HepG2 (cell line): Measurements from ENCODE around the gene ACBD3. TPM values are rescaled to one million over a fixed set of nuclear protein-coding genes. Genes with fewer than 3 reads are reported as not detected.

Source experiments
- CCDC6 ChIP-seq: sonication (generic); formaldehyde crosslinking; IDR thresholded peaks from 2 replicates; pipeline ENCODE4 v1.8.1; 2022; ENCODE audit warnings: mild to moderate bottlenecking, missing genetic modification reagents, moderate library complexity
- KLF13 ChIP-seq: sonication (generic); formaldehyde crosslinking; IDR thresholded peaks from 2 replicates; pipeline ENCODE4 v1.4.0; 2020; ENCODE audit warnings: mild to moderate bottlenecking, missing genetic modification reagents
- SUZ12 ChIP-seq: fragments of 150-350 bp; IDR thresholded peaks from 2 replicates; pipeline ENCODE4 v1.6.1; 2014; ENCODE audit warnings: low read depth, low read length
- TBP ChIP-seq: sonication (generic); formaldehyde crosslinking; IDR thresholded peaks from 2 replicates; pipeline ENCODE4 v1.5.0; 2020; ENCODE audit warnings: missing genetic modification reagents
- TEAD2 ChIP-seq: sonication (generic); formaldehyde crosslinking; IDR thresholded peaks from 2 replicates; pipeline ENCODE4 v1.9.0; 2021; ENCODE audit warnings: missing genetic modification reagents
- ZBTB21 ChIP-seq: sonication (generic); formaldehyde crosslinking; IDR thresholded peaks from 2 replicates; pipeline ENCODE4 v1.4.0; 2020; ENCODE audit warnings: missing genetic modification reagents
- ZNF564 ChIP-seq: sonication (generic); formaldehyde crosslinking; IDR thresholded peaks from 2 replicates; pipeline ENCODE4 v1.8.1; 2023; ENCODE audit warnings: mild to moderate bottlenecking, missing genetic modification reagents
- polyA plus RNA-seq, 8 experiments: library from polyadenylated mRNA; depleted of rRNA in 3 of 8; stranded (reverse) in 7 of 8; unstranded in 1 of 8; fragments of >200 nt; fragmentation: Illumina TruSeq in 4 of 8; extraction: Trizol in 4 of 8; gene quantifications; 2 replicates each; pipeline versions ENCODE4 v1.2.1 to v1.2.3, GENCODE V29; 2011 to 2016; ENCODE audit warnings: low read depth in 4 of 8, missing spikeins in 1 of 8, mixed read lengths in 1 of 8; ENCODE audit not compliant: insufficient read depth in 1 of 8
- total RNA-seq, 5 experiments: library from RNA; depleted of rRNA; stranded (reverse); fragments of >200 nt; fragmentation: Illumina TruSeq; extraction: Trizol; gene quantifications; 2 replicates each; pipeline ENCODE4 v1.2.3, GENCODE V29; 2016; ENCODE audit warnings: low read depth in 1 of 5
- TF ChIP-seq, protein P1 (sequence below): sonication (generic); formaldehyde crosslinking; IDR thresholded peaks from 2 replicates; pipeline ENCODE4 v1.4.0; 2020; ENCODE audit warnings: missing genetic modification reagents, borderline replicate concordance
- TF ChIP-seq, protein P2 (sequence below): sonication (generic); formaldehyde crosslinking; IDR thresholded peaks from 2 replicates; pipeline ENCODE4 v1.8.0; 2022; ENCODE audit warnings: missing genetic modification reagents, mild to moderate bottlenecking, moderate library complexity, borderline replicate concordance

The ACBD3 gene
- total and polyA plus RNA-seq, 2 of the 13 experiments (the other 11 are each of a cell fraction or from before 2014, with no cell fraction given): 24.3 to 39.3 TPM

DNA sequence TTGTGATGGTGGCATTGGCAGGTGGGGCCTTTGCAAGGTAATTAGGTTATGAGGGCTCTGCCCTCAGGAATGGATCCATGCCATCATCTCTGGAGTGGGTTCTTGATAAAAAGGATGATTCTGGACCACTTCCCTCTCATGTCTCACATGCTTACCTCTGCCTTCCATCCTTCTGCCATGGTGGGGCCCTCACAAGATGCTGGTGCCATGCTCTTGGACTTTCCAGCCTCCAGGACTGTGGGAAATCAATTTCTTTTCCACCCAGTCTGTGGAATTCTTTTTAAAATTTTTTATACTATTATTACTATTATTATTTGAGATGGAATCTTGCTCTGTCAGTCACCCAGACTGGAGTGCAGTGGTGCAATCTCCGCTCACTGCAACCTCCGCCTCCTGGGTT, 57.3 kb downstream of the ACBD3 start (continued):
- TF ChIP-seq, protein P1, sequence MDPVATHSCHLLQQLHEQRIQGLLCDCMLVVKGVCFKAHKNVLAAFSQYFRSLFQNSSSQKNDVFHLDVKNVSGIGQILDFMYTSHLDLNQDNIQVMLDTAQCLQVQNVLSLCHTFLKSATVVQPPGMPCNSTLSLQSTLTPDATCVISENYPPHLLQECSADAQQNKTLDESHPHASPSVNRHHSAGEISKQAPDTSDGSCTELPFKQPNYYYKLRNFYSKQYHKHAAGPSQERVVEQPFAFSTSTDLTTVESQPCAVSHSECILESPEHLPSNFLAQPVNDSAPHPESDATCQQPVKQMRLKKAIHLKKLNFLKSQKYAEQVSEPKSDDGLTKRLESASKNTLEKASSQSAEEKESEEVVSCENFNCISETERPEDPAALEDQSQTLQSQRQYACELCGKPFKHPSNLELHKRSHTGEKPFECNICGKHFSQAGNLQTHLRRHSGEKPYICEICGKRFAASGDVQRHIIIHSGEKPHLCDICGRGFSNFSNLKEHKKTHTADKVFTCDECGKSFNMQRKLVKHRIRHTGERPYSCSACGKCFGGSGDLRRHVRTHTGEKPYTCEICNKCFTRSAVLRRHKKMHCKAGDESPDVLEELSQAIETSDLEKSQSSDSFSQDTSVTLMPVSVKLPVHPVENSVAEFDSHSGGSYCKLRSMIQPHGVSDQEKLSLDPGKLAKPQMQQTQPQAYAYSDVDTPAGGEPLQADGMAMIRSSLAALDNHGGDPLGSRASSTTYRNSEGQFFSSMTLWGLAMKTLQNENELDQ (CRISPR knock-in tag): no peak
- TF ChIP-seq CCDC6 (CRISPR knock-in tag): no peak
- no peak for TF ChIP-seq KLF13 (CRISPR knock-in tag)
- TF ChIP-seq, protein P2, sequence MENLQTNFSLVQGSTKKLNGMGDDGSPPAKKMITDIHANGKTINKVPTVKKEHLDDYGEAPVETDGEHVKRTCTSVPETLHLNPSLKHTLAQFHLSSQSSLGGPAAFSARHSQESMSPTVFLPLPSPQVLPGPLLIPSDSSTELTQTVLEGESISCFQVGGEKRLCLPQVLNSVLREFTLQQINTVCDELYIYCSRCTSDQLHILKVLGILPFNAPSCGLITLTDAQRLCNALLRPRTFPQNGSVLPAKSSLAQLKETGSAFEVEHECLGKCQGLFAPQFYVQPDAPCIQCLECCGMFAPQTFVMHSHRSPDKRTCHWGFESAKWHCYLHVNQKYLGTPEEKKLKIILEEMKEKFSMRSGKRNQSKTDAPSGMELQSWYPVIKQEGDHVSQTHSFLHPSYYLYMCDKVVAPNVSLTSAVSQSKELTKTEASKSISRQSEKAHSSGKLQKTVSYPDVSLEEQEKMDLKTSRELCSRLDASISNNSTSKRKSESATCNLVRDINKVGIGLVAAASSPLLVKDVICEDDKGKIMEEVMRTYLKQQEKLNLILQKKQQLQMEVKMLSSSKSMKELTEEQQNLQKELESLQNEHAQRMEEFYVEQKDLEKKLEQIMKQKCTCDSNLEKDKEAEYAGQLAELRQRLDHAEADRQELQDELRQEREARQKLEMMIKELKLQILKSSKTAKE (CRISPR knock-in tag): no peak
- no peak for TF ChIP-seq SUZ12
- no peak for TF ChIP-seq ZBTB21
- no peak for TF ChIP-seq TBP
- no peak for TF ChIP-seq TEAD2 (CRISPR knock-in tag)
- peak; percentile 93; the same call in 1 of the 2 replicates for TF ChIP-seq ZNF564 (CRISPR knock-in tag)
